Mesodermal cell (in vitro differentiated cells): Measurements from ENCODE around the gene STN1. TPM values are rescaled to one million over a fixed set of nuclear protein-coding genes. Genes with fewer than 3 reads are reported as not detected.
A peak's percentile ranks its signal among the peaks of the same experiment; 100 is the strongest.

Experiments
- H3K27ac ChIP-seq: 2 replicates; pipeline ENCODE4 v1.7.0; 2013; ENCODE audit warnings: mild to moderate bottlenecking, low read depth, low read length, moderate library complexity; ENCODE audit not compliant: severe bottlenecking
- H3K36me3 ChIP-seq: 2 replicates; pipeline ENCODE4 v1.7.1; 2013; ENCODE audit warnings: mild to moderate bottlenecking, low read length, moderate library complexity; ENCODE audit not compliant: control insufficient read depth, insufficient read depth
- H3K4me1 ChIP-seq: one replicate; pipeline ENCODE4 v1.7.1; 2013; ENCODE audit warnings: mild to moderate bottlenecking, low read length; ENCODE audit not compliant: insufficient read depth, control insufficient read depth, poor library complexity, severe bottlenecking
- H3K4me3 ChIP-seq: 2 replicates; pipeline ENCODE4 v1.7.0; 2013; ENCODE audit warnings: low read length, control low read depth, mild to moderate bottlenecking; ENCODE audit not compliant: insufficient read depth, poor library complexity, severe bottlenecking; ENCODE audit errors: extremely low read depth
- H3K9me3 ChIP-seq: 2 replicates; pipeline ENCODE4 v1.7.1; 2013; ENCODE audit warnings: mild to moderate bottlenecking, low read length, moderate library complexity; ENCODE audit not compliant: control insufficient read depth
- WGBS, 2 experiments: methylation state at CpG; one replicate each; pipeline ENCODE4 v1.1.5; 2013; ENCODE audit warnings: missing lambda C conversion rate in 2 of 2; ENCODE audit not compliant: insufficient coverage in 2 of 2; 5-methylcytosine and 5-hydroxymethylcytosine counted together
- polyA plus RNA-seq, 2 experiments: library from polyadenylated mRNA; stranded (reverse); fragments of 50-300 nt; gene quantifications; one replicate each; pipeline ENCODE4 v1.2.3, GENCODE V29; 2013

Gene STN1
- polyA plus RNA-seq (2013, experiment 1 of 2): 26.8 TPM
- polyA plus RNA-seq (2013, experiment 2 of 2): 30.0 TPM

GRCh38 chr10:103918053-103918846 lies at the start of gene STN1:
STN1 (minus strand) TSS chr10:103918184; CDS start chr10:103917594, 590 bp downstream.
- Histone ChIP-seq H3K36me3 (peaks cover 15% of the 10 kb centered on the region), H3K4me3 (peak within 1 kb of the TSS; percentile 54), H3K4me1 (peaks cover 19% of the 10 kb centered on the region), H3K9me3 (peaks cover 17% of the 10 kb centered on the region), H3K27ac (peak within 1 kb of the TSS; percentile 83)
- WGBS, 2 experiments: 2% methylated on average over 16 to 32 of the region's 53 CpGs

GRCh38 chr10:103967448-103968071 lies 49.6 kb upstream of the STN1 start:
- peak overlapping the region; percentile 85 for H3K4me3 ChIP-seq
- no peaks in the 10 kb centered on the region for H3K9me3 ChIP-seq
- H3K36me3 ChIP-seq: no peaks in the 10 kb centered on the region
- WGBS, 2 experiments: 0% methylated on average over 35 to 42 of the region's 55 CpGs
- H3K27ac ChIP-seq: peak overlapping the region; percentile 26
- no peaks in the 10 kb centered on the region for H3K4me1 ChIP-seq

GRCh38 chr10:103966671-103967447 lies 48.9 kb upstream of the STN1 start, which contains the start of gene SLK:
SLK (plus strand) TSS chr10:103967140; CDS start chr10:103967746, 606 bp downstream.
- Histone ChIP-seq H3K9me3 (no peaks in the 10 kb centered on the region), H3K27ac (peak within 1 kb of the TSS; percentile 26), H3K4me1 (no peaks in the 10 kb centered on the region), H3K36me3 (no peaks in the 10 kb centered on the region), H3K4me3 (peak within 1 kb of the TSS; percentile 85)
- WGBS, 2 experiments: 3 to 4% methylated on average over 71 to 79 of the region's 92 CpGs

DNA sequence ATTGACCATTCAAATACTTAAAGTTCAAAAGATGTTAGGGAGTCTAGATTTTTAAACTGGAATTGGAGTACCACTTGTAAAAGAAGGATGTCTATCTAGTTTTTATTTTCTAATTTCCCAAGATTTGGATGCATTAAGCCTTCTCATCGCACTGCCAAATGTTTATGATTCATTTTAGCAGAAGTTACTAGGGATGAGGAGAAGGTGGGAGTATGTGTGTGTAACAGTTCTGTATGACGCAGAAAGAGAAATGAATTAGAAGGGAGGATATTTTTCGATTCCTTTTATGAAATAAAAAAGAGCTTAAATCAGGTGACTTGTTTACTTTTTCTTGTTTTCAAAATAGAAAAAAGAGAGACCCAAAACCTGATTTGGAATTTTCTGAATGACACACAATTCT lies 42.1 kb upstream of the STN1 start:
- no peak overlapping the region for H3K27ac ChIP-seq
- H3K4me1 ChIP-seq: no peaks in the 10 kb centered on the region
- no peak overlapping the region for H3K4me3 ChIP-seq
- 78 to 100% methylated on average over 2 to 3 of the region's 3 CpGs for WGBS, 2 experiments
- H3K36me3 ChIP-seq: no peaks in the 10 kb centered on the region
- no peaks in the 10 kb centered on the region for H3K9me3 ChIP-seq

DNA sequence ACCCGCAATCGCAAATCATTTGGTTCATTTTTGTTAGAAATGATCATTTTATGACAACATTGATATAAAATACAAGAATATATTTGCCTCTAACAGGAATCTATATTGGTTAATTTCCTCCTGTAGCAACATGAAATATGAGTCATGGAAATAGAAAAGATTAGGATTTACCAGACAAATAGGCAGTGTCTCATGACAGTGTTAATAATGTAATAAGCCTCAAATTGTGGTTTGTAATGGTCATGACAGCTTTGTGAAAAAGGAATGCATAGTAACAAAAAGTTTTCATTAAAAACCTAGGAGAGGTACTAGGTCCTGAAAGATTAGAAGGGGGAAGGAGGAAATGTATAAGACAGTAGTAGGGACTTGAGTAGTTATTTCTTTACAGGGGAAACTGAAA lies 41.0 kb upstream of the STN1 start:
- no peaks in the 10 kb centered on the region for H3K9me3 ChIP-seq
- no peak overlapping the region for H3K27ac ChIP-seq
- WGBS, 2 experiments: no CpG with 5 or more reads among the region's 2 CpGs
- H3K36me3 ChIP-seq: no peaks in the 10 kb centered on the region
- no peaks in the 10 kb centered on the region for H3K4me1 ChIP-seq
- H3K4me3 ChIP-seq: no peak overlapping the region

- H3K9me3 ChIP-seq: no peaks in the 10 kb centered on the region
- H3K4me1 ChIP-seq: no peaks in the 10 kb centered on the region
- H3K4me3 ChIP-seq: no peak overlapping the region
- H3K36me3 ChIP-seq: no peaks in the 10 kb centered on the region
- H3K27ac ChIP-seq: no peak overlapping the region
- no CpG with 5 or more reads among the region's 1 CpG for WGBS, 2 experiments
These were observed 36.6 kb upstream of the STN1 start for GRCh38 chr10:103954543-103954942.

DNA sequence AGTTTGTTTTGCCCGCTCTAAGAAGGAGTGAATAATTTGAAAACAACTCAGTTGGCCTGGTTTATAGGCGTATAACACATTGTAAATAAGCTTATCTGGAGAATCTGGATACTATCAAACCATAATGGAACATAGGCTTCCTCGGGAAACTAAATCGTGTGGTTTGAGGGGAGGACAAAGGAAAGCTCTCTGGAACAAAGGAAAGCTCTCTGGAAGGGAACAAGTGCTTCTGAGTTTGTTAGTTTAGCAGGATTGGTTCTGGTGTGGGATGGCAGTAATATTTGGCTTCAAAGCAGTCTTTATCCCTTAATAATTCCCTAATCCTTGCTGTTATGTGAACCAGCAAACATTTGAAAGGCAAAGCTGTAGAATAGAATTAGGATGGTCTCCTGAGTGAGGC lies 34.0 kb upstream of the STN1 start:
- H3K4me3 ChIP-seq: no peak overlapping the region
- WGBS, 2 experiments: no CpG with 5 or more reads among the region's 4 CpGs
- H3K9me3 ChIP-seq: no peaks in the 10 kb centered on the region
- H3K27ac ChIP-seq: no peak overlapping the region
- no peaks in the 10 kb centered on the region for H3K36me3 ChIP-seq
- H3K4me1 ChIP-seq: no peaks in the 10 kb centered on the region

GRCh38 chr10:103951183-103951582 lies 33.2 kb upstream of the STN1 start:
- H3K27ac ChIP-seq: no peak overlapping the region
- WGBS, 2 experiments: 70 to 83% methylated on average over 1 to 2 of the region's 2 CpGs
- no peaks in the 10 kb centered on the region for H3K9me3 ChIP-seq
- H3K36me3 ChIP-seq: no peaks in the 10 kb centered on the region
- H3K4me1 ChIP-seq: no peaks in the 10 kb centered on the region
- H3K4me3 ChIP-seq: no peak overlapping the region

- Histone ChIP-seq H3K36me3 (no peaks in the 10 kb centered on the region), H3K4me1 (no peaks in the 10 kb centered on the region), H3K9me3 (no peaks in the 10 kb centered on the region), H3K27ac (no peak overlapping the region), H3K4me3 (no peak overlapping the region)
- WGBS, 2 experiments: 71 to 76% methylated on average over 3 of the region's 4 CpGs
These were observed 31.7 kb upstream of the STN1 start for GRCh38 chr10:103949728-103950127.

GRCh38 chr10:103947799-103948516 lies 30.0 kb upstream of the STN1 start:
- 100% methylated on average over 1 of the region's 3 CpGs for WGBS, 2 experiments
- Histone ChIP-seq H3K9me3 (no peaks in the 10 kb centered on the region), H3K4me3 (no peak overlapping the region), H3K4me1 (no peaks in the 10 kb centered on the region), H3K36me3 (no peaks in the 10 kb centered on the region), H3K27ac (no peak overlapping the region)
